Keratinocyte (primary cell): ENCODE results near the gene LARGE1. TPM values are rescaled to one million over a fixed set of nuclear protein-coding genes. Genes with fewer than 3 reads are reported as not detected.

ENCODE experiments used
- DNase-seq: peaks from one replicate; pipeline ENCODE4 v3.0.0-alpha.2; 2011; ENCODE audit warnings: low read depth, missing footprints, low spot score
- FAIRE-seq: peaks from 2 replicates; lab custom pipeline; 2011; peaks lifted over from hg19 to GRCh38; lab: Jason Lieb, UNC
- H2AFZ ChIP-seq: 2 replicates; pipeline ENCODE4 v1.6.0; 2012; ENCODE audit warnings: low read length, control low read depth, inconsistent platforms; ENCODE audit not compliant: control insufficient read depth
- H3K27ac ChIP-seq: 2 replicates; pipeline ENCODE4 v1.5.1; 2011; ENCODE audit warnings: low read length; ENCODE audit not compliant: control insufficient read depth, insufficient read depth
- H3K27me3 ChIP-seq: 3 replicates; pipeline ENCODE4 v1.6.0; 2011; ENCODE audit warnings: low read length; ENCODE audit not compliant: control insufficient read depth, insufficient read depth; ENCODE audit errors: extremely low read depth
- H3K36me3 ChIP-seq, 2 experiments: 2 replicates in 1 of 2; 3 replicates in 1 of 2; pipeline ENCODE4 v1.5.1; 2011; ENCODE audit warnings: low read length in 2 of 2, mild to moderate bottlenecking in 1 of 2; ENCODE audit not compliant: control insufficient read depth in 2 of 2, insufficient read depth in 2 of 2; ENCODE audit errors: extremely low read depth in 1 of 2
- H3K4me1 ChIP-seq: 3 replicates; pipeline ENCODE4 v1.5.1; 2011; ENCODE audit warnings: low read length; ENCODE audit not compliant: control insufficient read depth, insufficient read depth; ENCODE audit errors: extremely low read depth
- H3K4me2 ChIP-seq: 3 replicates; pipeline ENCODE4 v1.6.0; 2011; ENCODE audit warnings: low read depth, low read length; ENCODE audit not compliant: control insufficient read depth, insufficient read depth; ENCODE audit errors: extremely low read depth
- H3K4me3 ChIP-seq, 3 experiments: fragments of 200-600 bp in 1 of 3; sonication (generic) in 1 of 3; 2 replicates in 2 of 3; 3 replicates in 1 of 3; pipeline ENCODE4 v1.5.1; 2011 to 2016; ENCODE audit warnings: low read length in 3 of 3, mild to moderate bottlenecking in 3 of 3, control low read depth in 2 of 3, inconsistent platforms in 1 of 3, low read depth in 1 of 3, mixed read lengths in 1 of 3, mixed run types in 1 of 3, moderate library complexity in 1 of 3; ENCODE audit not compliant: control insufficient read depth in 2 of 3, insufficient read depth in 2 of 3; ENCODE audit errors: extremely low read depth in 1 of 3
- H3K79me2 ChIP-seq: 2 replicates; pipeline ENCODE4 v1.6.0; 2012; ENCODE audit warnings: low read length; ENCODE audit not compliant: control insufficient read depth, insufficient read depth
- H3K9ac ChIP-seq: 3 replicates; pipeline ENCODE4 v1.6.0; 2011; ENCODE audit warnings: low read length; ENCODE audit not compliant: control insufficient read depth, insufficient read depth; ENCODE audit errors: extremely low read depth
- H3K9me1 ChIP-seq: 3 replicates; pipeline ENCODE4 v1.6.0; 2011; ENCODE audit warnings: low read length; ENCODE audit not compliant: control insufficient read depth, insufficient read depth; ENCODE audit errors: extremely low read depth
- H3K9me3 ChIP-seq: 2 replicates; pipeline ENCODE4 v1.5.1; 2012; ENCODE audit warnings: low read depth, low read length; ENCODE audit not compliant: control insufficient read depth
- H4K20me1 ChIP-seq: 3 replicates; pipeline ENCODE4 v1.6.0; 2011; ENCODE audit warnings: low read length; ENCODE audit not compliant: control insufficient read depth, insufficient read depth; ENCODE audit errors: extremely low read depth
- EZH2 ChIP-seq: IDR thresholded peaks from one replicate; pipeline ENCODE4 v1.6.1; 2012; ENCODE audit warnings: inconsistent platforms, mild to moderate bottlenecking, low read length, moderate library complexity
- dilution Hi-C: fragments of 300-500 bp; cut with MboI; formaldehyde crosslinking; loops from one replicate; pipeline ENCODE4 v1.7.0; 2020; ENCODE audit warnings: low sequenced_read_pairs; ENCODE audit not compliant: extremely low pct_ligation_motif_present
- polyA plus RNA-seq, 5 experiments: library from polyadenylated mRNA; depleted of rRNA in 3 of 5; stranded (reverse) in 3 of 5; stranded (forward) in 1 of 5; unstranded in 1 of 5; fragments of >200 nt; gene quantifications; 1 replicate in 1 of 5; 2 replicates in 3 of 5; 3 replicates in 1 of 5; pipeline versions ENCODE4 v1.2.1 to v1.2.3, GENCODE V29; 2011 to 2012; ENCODE audit warnings: missing spikeins in 2 of 5, low read depth in 1 of 5, low replicate concordance in 1 of 5
- TF ChIP-seq, protein P1 (sequence below), 3 experiments: IDR thresholded peaks in 1 of 3; conservative IDR thresholded peaks in 1 of 3; optimal IDR thresholded peaks in 1 of 3; 2 replicates in 2 of 3; 3 replicates in 1 of 3; pipeline versions ENCODE3 to v1.5.1; 2011; ENCODE audit warnings: low read length in 3 of 3, mild to moderate bottlenecking in 3 of 3, moderate library complexity in 2 of 3, control low read depth in 1 of 3, inconsistent platforms in 1 of 3; ENCODE audit not compliant: insufficient read depth in 2 of 3; ENCODE audit errors: extremely low read depth in 1 of 3

The LARGE1 gene
- polyA plus RNA-seq, 1 donor (not counting 4 experiments of a cell fraction or from before 2014, with no cell fraction given) = 4.5 TPM

DNA sequence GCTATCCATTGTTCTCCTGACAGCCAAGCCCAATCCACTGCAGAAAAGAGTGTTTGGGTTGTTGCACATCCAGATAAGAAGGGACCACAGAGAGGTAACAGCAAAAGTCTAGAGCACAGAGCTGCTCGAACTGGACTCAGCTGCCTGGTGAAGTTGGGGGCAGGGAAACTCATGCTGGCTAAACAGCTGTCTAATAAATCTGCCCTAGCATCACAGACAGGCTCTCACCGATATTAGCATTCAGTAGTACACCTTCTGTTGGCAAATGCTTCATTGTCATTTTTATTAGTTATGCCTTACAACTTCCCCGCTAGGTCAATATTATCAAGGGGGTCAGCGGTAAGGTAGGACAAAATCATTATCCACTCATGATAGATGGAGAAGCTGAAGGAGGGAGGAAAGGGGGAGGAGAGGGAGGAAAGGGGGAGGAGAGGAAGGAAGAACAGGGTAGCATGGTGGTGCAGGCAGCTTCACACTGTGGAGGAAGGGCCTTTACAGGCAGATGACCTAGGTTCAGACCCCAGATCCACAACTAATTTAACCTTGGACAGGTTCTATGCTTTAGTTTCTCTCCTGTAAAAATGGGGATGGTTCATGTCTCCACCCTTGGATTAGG, 102.7 kb downstream of the LARGE1 start:
- dilution Hi-C loops = no loop called here
- H2AFZ ChIP-seq = no peak overlapping the region
- H3K9me3 ChIP-seq = no peaks in the 10 kb centered on the region
- no peaks in the 10 kb centered on the region for H3K9me1 ChIP-seq
- TF ChIP-seq EZH2 = no peak
- TF ChIP-seq, protein P1, sequence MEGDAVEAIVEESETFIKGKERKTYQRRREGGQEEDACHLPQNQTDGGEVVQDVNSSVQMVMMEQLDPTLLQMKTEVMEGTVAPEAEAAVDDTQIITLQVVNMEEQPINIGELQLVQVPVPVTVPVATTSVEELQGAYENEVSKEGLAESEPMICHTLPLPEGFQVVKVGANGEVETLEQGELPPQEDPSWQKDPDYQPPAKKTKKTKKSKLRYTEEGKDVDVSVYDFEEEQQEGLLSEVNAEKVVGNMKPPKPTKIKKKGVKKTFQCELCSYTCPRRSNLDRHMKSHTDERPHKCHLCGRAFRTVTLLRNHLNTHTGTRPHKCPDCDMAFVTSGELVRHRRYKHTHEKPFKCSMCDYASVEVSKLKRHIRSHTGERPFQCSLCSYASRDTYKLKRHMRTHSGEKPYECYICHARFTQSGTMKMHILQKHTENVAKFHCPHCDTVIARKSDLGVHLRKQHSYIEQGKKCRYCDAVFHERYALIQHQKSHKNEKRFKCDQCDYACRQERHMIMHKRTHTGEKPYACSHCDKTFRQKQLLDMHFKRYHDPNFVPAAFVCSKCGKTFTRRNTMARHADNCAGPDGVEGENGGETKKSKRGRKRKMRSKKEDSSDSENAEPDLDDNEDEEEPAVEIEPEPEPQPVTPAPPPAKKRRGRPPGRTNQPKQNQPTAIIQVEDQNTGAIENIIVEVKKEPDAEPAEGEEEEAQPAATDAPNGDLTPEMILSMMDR (optimal IDR thresholded peaks at IDR 0.05 in 1 of 3, IDR thresholded peaks at IDR 0.05 in 1 of 3, conservative IDR thresholded peaks at IDR 0.05 in 1 of 3; ENCODE audit: extremely low read depth in 1 of 3, insufficient read depth in 2 of 3, low read length in 3 of 3) = no peak
- no peaks in the 10 kb centered on the region for H4K20me1 ChIP-seq
- no peak overlapping the region for H3K9ac ChIP-seq
- H3K4me2 ChIP-seq = no peak overlapping the region
- no peak for DNase-seq
- no peaks in the 10 kb centered on the region for H3K36me3 ChIP-seq
- no peaks in the 10 kb centered on the region for H3K27me3 ChIP-seq
- no peaks in the 10 kb centered on the region for H3K79me2 ChIP-seq
- FAIRE-seq = no peak
- H3K4me3 ChIP-seq = no peak overlapping the region
- H3K4me1 ChIP-seq = peaks cover 5% of the 10 kb centered on the region
- H3K27ac ChIP-seq = no peak overlapping the region

DNA sequence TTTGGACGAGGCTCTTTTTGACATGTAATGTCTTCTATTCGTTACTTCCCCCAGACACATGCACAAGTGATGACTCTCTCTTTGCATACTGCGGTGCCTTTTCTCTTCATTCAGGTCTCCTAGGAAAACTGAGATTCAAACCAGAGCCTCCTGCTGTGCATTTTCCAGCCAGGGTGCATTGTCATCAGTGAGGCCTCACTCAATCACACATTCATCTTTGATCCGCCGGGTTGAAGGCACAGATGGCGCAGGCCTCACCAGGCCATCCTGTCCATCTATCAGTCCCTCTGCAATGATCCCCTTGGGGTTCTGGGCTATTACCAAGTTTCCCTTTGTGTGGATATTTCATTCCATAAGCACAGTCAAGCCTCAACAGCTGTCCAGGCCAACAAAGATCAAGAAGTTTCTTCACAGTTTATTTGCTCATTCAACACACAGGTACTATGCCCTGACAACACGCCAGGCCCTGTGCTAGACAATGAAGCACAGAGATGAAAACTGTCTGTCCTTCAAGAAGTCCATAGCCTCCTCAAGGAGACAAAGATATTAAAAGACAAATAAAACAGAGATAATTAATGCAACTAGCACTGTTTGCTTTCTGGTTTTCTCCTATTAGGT, 107.8 kb downstream of the LARGE1 start:
- H3K9me3 ChIP-seq = no peaks in the 10 kb centered on the region
- no peaks in the 10 kb centered on the region for H3K36me3 ChIP-seq
- no peak for FAIRE-seq
- dilution Hi-C loops = no loop called here
- H3K4me1 ChIP-seq = no peaks in the 10 kb centered on the region
- H3K79me2 ChIP-seq = no peaks in the 10 kb centered on the region
- no peaks in the 10 kb centered on the region for H3K9me1 ChIP-seq
- TF ChIP-seq, protein P1 (optimal IDR thresholded peaks at IDR 0.05 in 1 of 3, IDR thresholded peaks at IDR 0.05 in 1 of 3, conservative IDR thresholded peaks at IDR 0.05 in 1 of 3; ENCODE audit: extremely low read depth in 1 of 3, insufficient read depth in 2 of 3, low read length in 3 of 3) = no peak
- TF ChIP-seq EZH2 = no peak
- H3K27me3 ChIP-seq = no peaks in the 10 kb centered on the region
- no peak overlapping the region for H3K4me3 ChIP-seq
- no peaks in the 10 kb centered on the region for H4K20me1 ChIP-seq
- no peak for DNase-seq
- no peak overlapping the region for H3K9ac ChIP-seq
- H2AFZ ChIP-seq = no peak overlapping the region
- no peak overlapping the region for H3K27ac ChIP-seq
- H3K4me2 ChIP-seq = no peak overlapping the region
